ENCODE results near the gene GPR146.

GPR146 gene

GRCh38 chr7:1105189-1105588 is 60.8 kb downstream of the GPR146 start:
- Histone ChIP-seq H3K4me3 (ENCODE audit: low read depth in 1 of 2, low read length in 2 of 2) (no peak overlapping the region), H3K27me3 (ENCODE audit: control insufficient read depth in 1 of 2, insufficient read depth in 2 of 2, low read length in 2 of 2) (no peaks in the 10 kb centered on the region), H3K36me3 (ENCODE audit: insufficient read depth, low read length) (no peaks in the 10 kb centered on the region), H3K4me1 (ENCODE audit: insufficient read depth, low read length) (no peaks in the 10 kb centered on the region), H3K9me3 (ENCODE audit: low read length) (no peaks in the 10 kb centered on the region), H3K9ac (ENCODE audit: low read length) (no peak overlapping the region), H3K27ac (ENCODE audit: low read depth, low read length) (no peak overlapping the region)

GRCh38 chr7:1106063-1106792 is 61.9 kb downstream of the GPR146 start:
- no peaks in the 10 kb centered on the region for H3K4me1 ChIP-seq (ENCODE audit: insufficient read depth, low read length)
- H3K9me3 ChIP-seq (ENCODE audit: low read length), result no peaks in the 10 kb centered on the region
- H3K27me3 ChIP-seq (ENCODE audit: control insufficient read depth in 1 of 2, insufficient read depth in 2 of 2, low read length in 2 of 2), result no peaks in the 10 kb centered on the region
- no peaks in the 10 kb centered on the region for H3K36me3 ChIP-seq (ENCODE audit: insufficient read depth, low read length)
- no peak overlapping the region for H3K27ac ChIP-seq (ENCODE audit: low read depth, low read length)
- H3K4me3 ChIP-seq (ENCODE audit: low read depth in 1 of 2, low read length in 2 of 2), result no peak overlapping the region
- no peak overlapping the region for H3K9ac ChIP-seq (ENCODE audit: low read length)

GRCh38 chr7:1106793-1107421 is 62.6 kb downstream of the GPR146 start:
- H3K4me1 ChIP-seq (ENCODE audit: insufficient read depth, low read length), result no peaks in the 10 kb centered on the region
- H3K36me3 ChIP-seq (ENCODE audit: insufficient read depth, low read length), result no peaks in the 10 kb centered on the region
- no peaks in the 10 kb centered on the region for H3K9me3 ChIP-seq (ENCODE audit: low read length)
- H3K9ac ChIP-seq (ENCODE audit: low read length), result no peak overlapping the region
- H3K4me3 ChIP-seq (ENCODE audit: low read depth in 1 of 2, low read length in 2 of 2), result no peak overlapping the region
- H3K27me3 ChIP-seq (ENCODE audit: control insufficient read depth in 1 of 2, insufficient read depth in 2 of 2, low read length in 2 of 2), result no peaks in the 10 kb centered on the region
- H3K27ac ChIP-seq (ENCODE audit: low read depth, low read length), result no peak overlapping the region

GRCh38 chr7:1108264-1108920 is 64.0 kb downstream of the GPR146 start:
- Histone ChIP-seq H3K4me1 (ENCODE audit: insufficient read depth, low read length) (no peaks in the 10 kb centered on the region), H3K9me3 (ENCODE audit: low read length) (no peaks in the 10 kb centered on the region), H3K27me3 (ENCODE audit: control insufficient read depth in 1 of 2, insufficient read depth in 2 of 2, low read length in 2 of 2) (no peaks in the 10 kb centered on the region), H3K36me3 (ENCODE audit: insufficient read depth, low read length) (no peaks in the 10 kb centered on the region), H3K9ac (ENCODE audit: low read length) (no peak overlapping the region), H3K27ac (ENCODE audit: low read depth, low read length) (no peak overlapping the region), H3K4me3 (ENCODE audit: low read depth in 1 of 2, low read length in 2 of 2) (no peak overlapping the region)
